HG02623 (cell line): ENCODE measurements around the gene CHST8.

Experiments used
- ATAC-seq: cut with Tn5 transposase; IDR thresholded peaks from one replicate; pipeline ENCODE4 v1.9.1; 2021; ENCODE audit warnings: moderate library complexity; ENCODE audit not compliant: unreplicated experiment

Gene CHST8

GRCh38 chr19:33730858-33731607 is 109.3 kb downstream of the CHST8 start:
- no peak for ATAC-seq

- no peak for ATAC-seq
These were observed 110.1 kb downstream of the CHST8 start for GRCh38 chr19:33731881-33732280.

DNA sequence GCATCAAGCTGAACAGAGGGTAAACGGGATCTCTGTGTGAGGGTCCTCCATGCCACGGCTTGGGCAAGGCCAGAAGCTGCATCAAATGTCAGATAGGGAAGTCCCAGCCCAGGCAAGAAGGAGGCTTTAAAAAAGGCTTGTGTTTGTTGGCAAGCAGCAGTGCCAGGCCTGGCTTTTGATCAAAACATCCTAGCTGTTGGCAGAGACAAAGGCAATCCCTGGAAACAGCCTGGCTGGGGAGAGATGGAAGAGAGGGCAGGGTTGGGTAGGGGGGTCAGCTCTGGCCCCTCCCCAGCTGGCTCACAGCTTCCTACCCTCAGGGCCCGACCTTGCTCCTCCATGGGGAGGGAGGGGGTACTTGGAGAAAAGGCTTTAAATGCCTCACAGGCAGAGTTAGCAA is 113.2 kb downstream of the CHST8 start:
- ATAC-seq, result no peak

DNA sequence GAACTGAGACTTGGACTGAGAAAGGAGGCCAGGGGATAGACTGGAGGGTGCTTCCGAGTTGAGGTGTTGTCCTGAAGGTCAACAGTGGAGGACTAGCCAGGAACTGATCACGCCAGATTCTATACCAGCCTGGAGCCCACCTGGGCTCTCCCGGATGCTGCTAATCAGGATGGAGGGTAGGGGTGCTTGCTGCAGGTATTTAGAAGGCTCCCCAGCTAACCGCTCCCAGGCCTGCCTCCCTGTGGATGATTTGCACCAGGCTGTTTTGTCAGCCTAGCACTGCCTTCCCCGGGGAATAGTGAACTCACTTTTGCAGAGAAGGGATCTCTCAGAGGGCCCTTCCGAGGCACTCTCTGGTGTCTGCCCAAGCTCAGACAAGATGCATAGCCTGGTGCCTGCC is 114.4 kb downstream of the CHST8 start:
- ATAC-seq, result no peak

DNA sequence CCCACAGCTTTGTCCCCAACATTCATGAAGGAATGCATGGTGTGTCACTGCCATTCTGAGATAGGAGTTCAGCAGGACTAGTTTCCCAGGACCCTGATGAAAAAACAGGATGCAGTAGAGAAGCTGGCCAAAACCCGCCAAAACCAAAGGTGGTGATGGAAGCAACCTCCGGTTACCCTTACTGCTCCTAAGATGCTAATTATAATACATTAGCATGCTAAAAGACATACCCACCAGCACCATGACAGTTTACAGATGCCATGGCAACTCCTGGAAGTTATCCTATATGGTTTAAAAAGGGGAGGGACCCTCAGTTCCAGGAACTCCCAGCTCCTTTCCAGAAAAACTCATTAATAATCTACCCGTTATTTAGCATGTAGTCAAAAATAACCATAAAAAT is 115.0 kb downstream of the CHST8 start:
- ATAC-seq, result no peak

DNA sequence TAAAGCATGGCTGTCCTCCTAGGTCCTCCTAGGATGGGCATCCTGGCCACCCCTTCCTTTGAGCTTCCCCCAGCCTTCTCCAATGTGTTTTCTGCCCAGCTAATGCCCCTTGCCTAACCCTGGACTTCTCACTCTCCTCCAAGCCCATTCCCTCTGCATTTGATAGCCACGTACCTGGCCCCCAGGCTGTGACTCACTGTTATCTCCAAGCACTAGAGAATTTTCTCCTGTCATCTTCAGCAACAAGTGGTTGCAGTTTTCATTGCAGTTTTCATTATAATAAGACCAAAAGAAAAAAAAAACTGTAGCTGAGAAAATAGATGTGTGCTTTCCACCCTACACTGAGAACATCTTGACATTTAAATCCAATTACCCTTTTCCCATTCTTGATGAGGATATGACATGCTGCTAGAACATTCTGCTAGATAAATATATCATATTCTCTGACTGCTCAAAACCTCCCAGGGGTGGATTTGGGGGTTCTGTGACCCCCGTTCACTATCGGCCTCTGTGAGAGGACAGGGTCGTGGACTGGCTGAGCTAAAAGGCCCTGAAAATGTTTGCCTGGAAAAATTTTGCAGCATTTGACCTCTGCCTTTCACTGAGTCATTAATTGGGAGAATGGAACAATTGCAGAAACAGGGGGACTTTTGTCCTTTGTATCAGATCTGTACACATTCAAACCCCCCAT is 116.1 kb downstream of the CHST8 start:
- ATAC-seq, result no peak

DNA sequence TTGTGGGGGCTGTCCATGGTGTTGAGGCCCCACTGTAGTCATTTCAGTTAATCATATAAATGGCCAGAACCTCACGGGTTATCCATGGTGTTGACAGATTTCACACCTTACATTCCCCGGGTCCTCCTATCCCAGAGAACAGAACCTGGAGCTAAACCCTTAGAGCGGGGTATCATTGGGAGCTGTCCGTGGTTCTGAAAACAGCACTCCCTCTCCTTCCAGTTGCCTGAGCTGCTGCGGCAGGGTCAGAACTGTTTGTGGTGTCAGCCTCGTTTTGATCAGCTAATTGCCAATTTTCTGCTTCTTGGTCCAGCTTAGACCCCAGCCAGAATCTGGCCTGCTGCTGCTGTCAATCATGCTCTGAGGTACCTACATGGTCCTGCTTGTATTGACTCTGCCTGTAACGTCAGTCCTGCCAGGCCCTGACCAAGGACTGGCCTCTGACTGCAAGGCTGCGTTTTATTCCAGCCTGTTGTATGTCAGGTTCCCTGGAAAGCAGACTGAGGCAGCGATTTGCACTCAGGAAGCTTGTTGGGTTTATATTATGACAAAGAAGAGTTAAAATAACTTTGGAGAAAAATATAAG is 119.2 kb downstream of the CHST8 start:
- no peak for ATAC-seq

- ATAC-seq, result no peak
These were observed 123.5 kb downstream of the CHST8 start for GRCh38 chr19:33745297-33745696.

DNA sequence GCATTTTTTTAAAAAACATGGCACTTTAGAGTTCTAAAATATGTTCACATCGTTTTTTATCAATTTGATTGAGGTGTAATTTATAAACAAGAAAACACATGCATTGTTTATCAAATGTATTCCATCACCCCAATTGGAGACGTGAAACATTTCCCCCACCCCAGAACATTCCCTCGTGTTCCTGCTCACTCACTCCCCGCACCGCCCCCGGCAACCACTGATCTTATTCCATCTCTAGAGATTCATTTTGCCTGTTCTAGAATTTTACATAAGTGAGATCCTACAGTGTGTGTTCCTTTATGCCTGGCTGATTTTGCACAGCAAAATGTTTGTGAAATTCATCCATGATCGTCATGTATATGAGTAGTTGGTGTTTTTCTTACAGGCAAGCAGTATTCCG is 124.4 kb downstream of the CHST8 start:
- no peak for ATAC-seq

- no peak for ATAC-seq
These were observed 125.5 kb downstream of the CHST8 start for GRCh38 chr19:33747273-33747672.

DNA sequence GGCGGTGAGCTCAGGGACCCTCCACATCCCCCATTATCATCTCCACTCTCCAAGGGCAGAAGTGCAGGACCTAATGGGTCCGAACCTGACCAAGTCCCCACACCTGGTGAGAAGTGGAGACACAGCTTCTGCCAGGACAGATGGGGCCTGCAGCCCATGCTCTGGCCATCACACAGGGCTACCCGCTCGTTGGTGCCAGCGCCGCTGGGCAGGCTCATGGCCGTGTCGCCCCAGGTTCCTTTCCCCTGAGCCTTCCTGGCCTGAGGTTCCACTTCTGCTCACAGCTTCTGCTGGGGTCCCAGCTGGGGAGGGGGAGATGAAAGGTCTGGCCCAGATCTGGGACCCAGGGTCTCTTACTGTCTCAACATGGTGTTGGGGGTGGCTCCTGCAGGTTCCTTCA is 126.5 kb downstream of the CHST8 start:
- ATAC-seq, result no peak

GRCh38 chr19:33749016-33749415 is 127.3 kb downstream of the CHST8 start:
- ATAC-seq, result no peak

GRCh38 chr19:33749619-33750175 is 127.9 kb downstream of the CHST8 start:
- ATAC-seq, result no peak

DNA sequence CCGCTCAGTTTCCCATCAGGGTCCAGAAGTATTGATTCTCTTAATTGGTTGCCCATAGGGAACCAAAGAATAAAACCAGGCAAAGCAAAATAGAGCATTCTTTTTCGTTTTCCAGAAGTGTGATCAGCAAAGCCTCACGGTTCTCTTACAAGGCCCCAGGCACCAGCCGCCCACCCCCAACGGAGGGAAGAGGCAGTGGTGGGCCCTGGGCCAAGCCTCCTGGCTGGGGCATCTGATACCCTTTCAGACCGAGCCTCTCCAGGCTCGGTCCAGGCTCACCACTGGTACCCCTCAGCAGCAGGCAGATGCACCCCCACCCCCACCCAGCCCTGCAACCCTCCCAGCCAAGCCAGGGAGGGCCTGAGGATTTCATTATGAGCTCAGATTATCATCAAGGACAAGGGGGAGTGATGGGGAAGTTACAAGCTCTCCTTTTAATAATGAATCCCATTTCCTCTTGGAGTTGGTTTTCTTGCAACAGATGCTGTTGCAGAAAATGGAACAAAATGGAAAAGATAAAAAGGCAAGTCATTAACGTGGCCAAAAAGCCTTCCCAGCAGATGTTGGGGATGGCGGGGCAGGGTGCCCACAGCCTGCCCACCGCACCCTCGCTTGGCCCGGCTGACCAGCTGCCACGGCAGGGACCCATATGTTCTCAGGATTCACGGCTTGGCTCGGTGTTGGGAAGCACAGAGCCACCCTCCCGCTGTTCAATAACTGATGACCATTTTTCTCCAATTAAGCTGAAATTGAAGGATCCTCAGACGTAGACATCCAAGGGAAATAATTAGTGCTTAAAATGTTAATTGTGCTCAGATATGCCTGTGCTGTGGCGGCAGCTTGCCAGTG is 129.1 kb downstream of the CHST8 start:
- ATAC-seq, result no peak

DNA sequence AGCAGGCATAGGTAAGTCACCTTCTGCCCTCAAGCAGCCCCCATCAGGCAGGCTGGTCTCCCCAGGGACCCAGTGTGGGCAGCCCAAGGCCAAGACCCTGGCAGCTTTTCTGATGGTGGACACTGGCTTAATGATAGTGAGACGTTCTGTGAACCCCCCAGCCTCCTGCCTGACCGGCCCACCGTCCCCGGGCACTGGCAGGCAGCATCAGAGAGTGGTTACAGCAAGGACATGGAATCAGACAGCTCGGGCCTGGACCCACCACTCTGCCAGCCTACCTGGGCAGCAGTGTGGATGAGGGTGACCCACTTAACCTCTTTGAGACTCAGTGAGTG is 129.7 kb downstream of the CHST8 start:
- ATAC-seq, result no peak

GRCh38 chr19:33752018-33752800 is 130.5 kb downstream of the CHST8 start:
- ATAC-seq, result no peak

- no peak for ATAC-seq
These were observed 131.2 kb downstream of the CHST8 start for GRCh38 chr19:33752945-33753344.

GRCh38 chr19:33754361-33754760 is 132.6 kb downstream of the CHST8 start:
- ATAC-seq, result no peak

GRCh38 chr19:33755099-33756035 is 133.6 kb downstream of the CHST8 start:
- no peak for ATAC-seq
